ENCODE results near the gene PPT1. TPM values are rescaled to one million over a fixed set of nuclear protein-coding genes. Genes with fewer than 3 reads are reported as not detected.

Gene PPT1
- polyA plus RNA-seq, 1 of the 3 experiments (the other 2 are of a cell fraction), result 26.0 TPM

DNA sequence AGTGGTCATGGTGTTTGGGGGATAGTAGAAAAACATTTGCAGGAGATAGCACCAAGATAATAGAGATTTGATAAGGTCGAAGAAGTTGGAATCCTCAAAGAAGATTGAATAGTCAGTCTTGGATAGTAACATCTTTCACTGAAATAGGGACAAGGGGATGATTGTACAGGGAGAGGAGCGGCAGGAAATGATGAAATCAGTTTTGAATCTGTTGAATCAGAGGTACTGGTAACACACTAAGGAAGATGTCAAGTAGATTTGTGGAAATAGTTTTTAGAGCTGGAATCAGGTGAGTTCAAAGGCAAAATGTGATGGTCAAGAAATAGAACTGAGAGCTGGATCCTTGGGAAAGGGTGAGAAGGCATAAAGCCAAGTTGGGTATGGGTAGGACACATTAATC lies 30.0 kb downstream of the PPT1 start:
- ChIA-PET POLR2A (no interaction called here), CTCF (interaction anchor here (1.0 to 1.3 kb wide), 2 partner anchors 11 to 272 kb away, joined by 3 read pairs; no protein-coding TSS in a partner anchor)
- Histone ChIP-seq H3K4me3 (ENCODE audit: low read depth in 2 of 2, low read length in 1 of 2) (no peak overlapping the region), H3K4me1 (ENCODE audit: control insufficient read depth in 1 of 2, insufficient read depth in 2 of 2, low read depth in 1 of 2, low read length in 1 of 2) (peaks cover 0 to 6% of the 10 kb centered on the region in 2 experiments; a peak in 1 of 4 replicates), H3K36me3 (replicated peaks in 1 of 2; ENCODE audit: control insufficient read depth in 1 of 2, insufficient read depth in 2 of 2, low read length in 1 of 2) (peaks cover 85% of the 10 kb centered on the region in 2 experiments), H3K9ac (no peak overlapping the region), H3K9me2 (no peaks in the 10 kb centered on the region), H3K79me2 (ENCODE audit: insufficient read depth) (peaks cover 20% of the 10 kb centered on the region; the same call in 1 of the 2 replicates), H3K9me3 (no peaks in the 10 kb centered on the region), H3F3A (replicated peaks; ENCODE audit: insufficient read depth) (peaks cover 5% of the 10 kb centered on the region), H2AFZ (ENCODE audit: low read depth) (no peak overlapping the region), H3K4me2 (no peak overlapping the region), H3K27me3 (ENCODE audit: insufficient read depth) (no peaks in the 10 kb centered on the region), H4K20me1 (ENCODE audit: insufficient read depth) (peaks cover 8% of the 10 kb centered on the region; the same call in 1 of the 2 replicates), H3K27ac (ENCODE audit: low read depth in 2 of 2, low read length in 1 of 2) (no peak overlapping the region)
- TF ChIP-seq FOXJ3 (CRISPR knock-in tag; IDR thresholded peaks at IDR 0.05) (no peak), YY1 (IDR thresholded peaks at IDR 0.05; ENCODE audit: low read depth) (no peak), SMC3 (IDR thresholded peaks at IDR 0.05; ENCODE audit: low read depth, low read length) (no peak)
- 70% methylated on average over 2 of the region's 2 CpGs for WGBS (ENCODE audit: low lambda C conversion rate)
- no peak for DNase-seq

DNA sequence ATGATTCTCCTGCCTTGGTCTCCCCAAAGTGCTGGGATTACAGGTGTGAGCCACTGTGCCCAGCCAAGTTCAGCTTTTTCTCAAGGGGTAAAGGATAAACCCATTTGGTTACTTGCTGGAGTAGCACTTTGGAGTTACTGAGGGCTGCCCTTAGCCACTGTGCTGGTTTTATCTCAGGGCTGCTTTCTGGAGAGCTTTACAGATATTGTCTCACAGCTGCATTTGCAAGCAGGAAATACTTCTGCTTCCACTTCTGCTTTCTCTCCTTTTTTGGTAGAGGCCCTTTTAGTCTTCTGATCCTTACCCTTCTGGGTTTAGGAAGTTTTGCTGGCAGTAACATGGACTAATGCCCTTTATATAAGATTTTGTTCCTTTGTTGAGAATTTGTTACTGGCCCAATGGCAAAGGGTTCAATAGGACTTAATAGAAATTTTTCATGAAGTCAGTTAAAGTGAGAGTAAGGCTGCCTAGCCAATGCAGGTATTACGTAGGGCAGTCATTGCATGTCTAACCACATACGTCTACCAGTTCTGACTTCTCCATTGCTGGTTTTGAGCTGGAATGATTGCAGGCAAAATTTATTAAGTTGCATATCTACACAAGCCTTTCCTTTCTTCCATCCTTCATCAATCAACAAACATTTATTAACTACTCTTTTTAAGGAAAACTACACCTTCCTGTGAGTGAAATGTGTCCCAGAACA lies 32.1 kb downstream of the PPT1 start:
- no peaks in the 10 kb centered on the region for H3K9me3 ChIP-seq
- peaks cover 41% of the 10 kb centered on the region; the same call in 1 of the 2 replicates for H3K79me2 ChIP-seq (ENCODE audit: insufficient read depth)
- H2AFZ ChIP-seq (ENCODE audit: low read depth), result no peak overlapping the region
- H3K4me2 ChIP-seq, result no peak overlapping the region
- peaks cover 16% of the 10 kb centered on the region; the same call in 1 of the 2 replicates for H4K20me1 ChIP-seq (ENCODE audit: insufficient read depth)
- no peaks in the 10 kb centered on the region for H3K27me3 ChIP-seq (ENCODE audit: insufficient read depth)
- no peak overlapping the region for H3K27ac ChIP-seq (ENCODE audit: low read depth in 2 of 2, low read length in 1 of 2)
- ChIA-PET POLR2A (no interaction called here), CTCF (interaction anchor here (0.7 to 1.4 kb wide), 3 partner anchors 10 to 14 kb away, joined by 3 to 5 read pairs (median 3); no protein-coding TSS in a partner anchor)
- H3K4me1 ChIP-seq (ENCODE audit: control insufficient read depth in 1 of 2, insufficient read depth in 2 of 2, low read depth in 1 of 2, low read length in 1 of 2), result peaks cover 0 to 10% of the 10 kb centered on the region in 2 experiments; a peak in 1 of 4 replicates
- H3K4me3 ChIP-seq (ENCODE audit: low read depth in 2 of 2, low read length in 1 of 2), result no peak overlapping the region
- peaks cover 85 to 91% of the 10 kb centered on the region in 2 experiments for H3K36me3 ChIP-seq (replicated peaks in 1 of 2; ENCODE audit: control insufficient read depth in 1 of 2, insufficient read depth in 2 of 2, low read length in 1 of 2)
- H3F3A ChIP-seq (replicated peaks; ENCODE audit: insufficient read depth), result peaks cover 8% of the 10 kb centered on the region
- DNase-seq, result no peak
- H3K9ac ChIP-seq, result no peak overlapping the region
- TF ChIP-seq MEF2A (IDR thresholded peaks at IDR 0.05; ENCODE audit: borderline replicate concordance, low read depth) (no peak), EZH2phosphoT487 (IDR thresholded peaks at IDR 0.05; ENCODE audit: borderline replicate concordance, low read depth) (no peak), RFX5 (IDR thresholded peaks at IDR 0.05; ENCODE audit: low read length) (no peak), TCF12 (IDR thresholded peaks at IDR 0.05) (no peak), RXRA (IDR thresholded peaks at IDR 0.05; ENCODE audit: borderline replicate concordance, low read depth) (no peak), SMC3 (IDR thresholded peaks at IDR 0.05; ENCODE audit: low read depth, low read length) (no peak), MXI1 (IDR thresholded peaks at IDR 0.05; ENCODE audit: low read depth, low read length) (no peak), POLR2AphosphoS5 (IDR thresholded peaks at IDR 0.05; ENCODE audit: low read depth, low read length) (no peak), EP300 (IDR thresholded peaks at IDR 0.05; ENCODE audit: borderline replicate concordance in 1 of 2, low read depth in 1 of 2, low read length in 1 of 2) (no peak)
- TF ChIP-seq, protein P1, sequence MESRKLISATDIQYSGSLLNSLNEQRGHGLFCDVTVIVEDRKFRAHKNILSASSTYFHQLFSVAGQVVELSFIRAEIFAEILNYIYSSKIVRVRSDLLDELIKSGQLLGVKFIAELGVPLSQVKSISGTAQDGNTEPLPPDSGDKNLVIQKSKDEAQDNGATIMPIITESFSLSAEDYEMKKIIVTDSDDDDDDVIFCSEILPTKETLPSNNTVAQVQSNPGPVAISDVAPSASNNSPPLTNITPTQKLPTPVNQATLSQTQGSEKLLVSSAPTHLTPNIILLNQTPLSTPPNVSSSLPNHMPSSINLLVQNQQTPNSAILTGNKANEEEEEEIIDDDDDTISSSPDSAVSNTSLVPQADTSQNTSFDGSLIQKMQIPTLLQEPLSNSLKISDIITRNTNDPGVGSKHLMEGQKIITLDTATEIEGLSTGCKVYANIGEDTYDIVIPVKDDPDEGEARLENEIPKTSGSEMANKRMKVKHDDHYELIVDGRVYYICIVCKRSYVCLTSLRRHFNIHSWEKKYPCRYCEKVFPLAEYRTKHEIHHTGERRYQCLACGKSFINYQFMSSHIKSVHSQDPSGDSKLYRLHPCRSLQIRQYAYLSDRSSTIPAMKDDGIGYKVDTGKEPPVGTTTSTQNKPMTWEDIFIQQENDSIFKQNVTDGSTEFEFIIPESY (IDR thresholded peaks at IDR 0.05; ENCODE audit: borderline replicate concordance, low read depth), result no peak
- H3K9me2 ChIP-seq, result no peaks in the 10 kb centered on the region
- 100% methylated on average over 2 of the region's 2 CpGs for WGBS (ENCODE audit: low lambda C conversion rate)

Measured in SK-N-SH (cell line).